ENCODE data around the gene CLNK.

The CLNK gene

DNA sequence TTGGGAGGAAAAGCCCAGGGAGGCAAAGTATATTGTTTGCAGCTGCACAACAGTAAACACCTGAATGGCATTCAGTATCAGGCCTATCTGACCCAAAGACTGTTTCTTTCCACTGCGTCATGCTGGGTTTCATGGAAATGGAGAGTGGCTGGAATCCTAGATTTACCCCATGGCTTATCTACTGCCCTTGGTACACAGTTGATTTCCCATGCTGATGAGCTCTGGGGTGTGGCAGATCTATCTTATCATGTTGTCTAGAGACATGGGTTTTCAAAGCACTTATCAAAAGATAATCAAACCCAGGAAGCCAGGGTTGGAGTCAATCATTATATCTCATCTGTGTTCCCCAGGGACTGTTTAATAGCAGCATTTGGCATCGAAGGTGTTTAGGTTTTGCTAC, 72.1 kb downstream of the CLNK start:
- no peak for DNase-seq (ENCODE audit: low read depth)

DNA sequence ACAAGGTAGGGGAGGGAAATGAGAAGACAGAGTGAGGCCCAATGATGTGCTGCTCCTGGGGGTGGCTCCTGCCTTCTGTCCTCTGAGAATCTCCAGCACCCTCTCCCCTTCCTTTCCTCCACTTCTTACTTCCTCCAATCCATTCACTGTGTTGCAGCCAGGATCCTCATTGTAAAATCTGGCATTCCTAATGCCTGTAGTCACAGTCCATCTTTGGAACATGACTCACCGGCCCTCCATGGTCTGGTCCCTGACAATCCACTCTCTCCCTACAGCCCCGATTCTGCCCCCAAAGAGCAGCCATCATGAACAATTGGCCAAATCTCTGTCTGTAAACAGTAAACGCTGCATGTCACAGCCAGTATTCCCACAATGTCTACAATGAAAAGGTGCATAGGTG, 72.9 kb downstream of the CLNK start:
- DNase-seq (ENCODE audit: low read depth) = no peak

GRCh38 chr4:10608501-10609219, 75.9 kb downstream of the CLNK start:
- no peak for DNase-seq (ENCODE audit: low read depth)

DNA sequence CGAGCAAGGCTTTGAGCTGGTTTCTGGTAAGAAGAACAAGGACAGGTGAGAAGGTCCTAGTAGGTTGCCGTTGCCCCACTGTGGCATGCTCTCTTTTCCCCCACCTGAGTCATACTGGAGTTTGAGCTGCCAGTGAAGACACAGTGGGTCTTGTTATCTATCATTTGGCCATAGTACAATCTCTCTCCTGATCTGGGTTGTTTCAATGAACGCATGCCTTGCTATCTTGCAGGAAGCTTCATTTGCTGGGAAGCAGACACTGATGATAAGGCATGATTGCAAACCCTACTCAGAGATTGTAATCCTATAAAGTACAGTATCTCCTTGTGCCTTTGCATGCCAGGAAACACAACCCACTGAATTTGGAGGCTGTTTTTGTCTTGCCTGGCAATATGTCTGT, 77.4 kb downstream of the CLNK start:
- no peak for DNase-seq (ENCODE audit: low read depth)

DNA sequence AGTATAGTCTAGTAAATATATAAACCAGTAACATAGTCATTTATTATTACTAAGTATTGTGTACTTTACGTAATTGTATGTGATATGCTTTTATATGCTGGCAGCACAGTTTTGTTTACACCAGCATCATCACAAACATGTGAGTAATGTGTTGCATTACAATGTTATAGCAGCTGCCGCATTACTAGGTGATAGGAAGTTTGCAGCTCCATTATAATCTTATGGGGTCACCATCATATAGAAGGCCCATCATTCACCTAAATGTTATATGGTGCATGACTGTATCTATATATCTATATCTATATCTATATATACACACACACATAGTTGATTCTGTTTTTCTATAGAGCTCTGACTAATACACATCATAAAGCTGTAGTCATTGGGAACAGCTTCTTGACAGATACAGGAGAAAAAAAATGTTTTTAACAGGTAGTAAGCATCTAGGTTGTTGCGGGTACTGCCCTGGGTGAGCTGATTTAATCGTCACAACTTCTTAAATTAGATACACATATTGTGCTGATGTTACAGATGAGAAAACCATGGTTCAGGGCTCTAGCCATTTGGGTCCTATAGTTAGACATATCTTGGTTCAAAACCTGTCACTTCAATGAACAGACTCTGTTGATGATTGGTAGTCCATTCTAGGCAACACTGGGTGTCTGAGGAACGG, 77.9 kb downstream of the CLNK start:
- DNase-seq (ENCODE audit: low read depth) = no peak

GRCh38 chr4:10605746-10606482, 78.7 kb downstream of the CLNK start:
- no peak for DNase-seq (ENCODE audit: low read depth)

DNA sequence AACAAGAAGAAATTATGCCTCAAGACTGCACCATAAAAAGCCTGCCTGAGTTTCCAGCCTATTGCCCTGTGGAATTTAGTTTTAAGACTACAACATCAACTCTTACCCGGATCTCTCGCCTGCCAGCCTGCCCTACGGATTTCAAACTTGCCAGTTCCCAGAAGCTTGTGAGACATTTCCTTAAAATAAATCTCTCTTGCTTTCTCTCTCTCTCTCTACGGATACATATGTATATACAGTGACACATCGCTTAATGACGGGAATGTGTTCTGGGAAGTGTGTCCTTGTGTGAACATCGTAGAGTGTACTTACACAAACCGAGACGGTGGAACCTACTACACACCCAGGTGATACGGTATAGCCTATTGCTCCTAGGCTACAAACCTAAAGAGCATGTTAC, 79.5 kb downstream of the CLNK start:
- DNase-seq (ENCODE audit: low read depth) = no peak

GRCh38 chr4:10599574-10599973, 85.0 kb downstream of the CLNK start:
- no peak for DNase-seq (ENCODE audit: low read depth)

- no peak for DNase-seq (ENCODE audit: low read depth)
Observed at GRCh38 chr4:10598829-10599228, 85.7 kb downstream of the CLNK start.

DNA sequence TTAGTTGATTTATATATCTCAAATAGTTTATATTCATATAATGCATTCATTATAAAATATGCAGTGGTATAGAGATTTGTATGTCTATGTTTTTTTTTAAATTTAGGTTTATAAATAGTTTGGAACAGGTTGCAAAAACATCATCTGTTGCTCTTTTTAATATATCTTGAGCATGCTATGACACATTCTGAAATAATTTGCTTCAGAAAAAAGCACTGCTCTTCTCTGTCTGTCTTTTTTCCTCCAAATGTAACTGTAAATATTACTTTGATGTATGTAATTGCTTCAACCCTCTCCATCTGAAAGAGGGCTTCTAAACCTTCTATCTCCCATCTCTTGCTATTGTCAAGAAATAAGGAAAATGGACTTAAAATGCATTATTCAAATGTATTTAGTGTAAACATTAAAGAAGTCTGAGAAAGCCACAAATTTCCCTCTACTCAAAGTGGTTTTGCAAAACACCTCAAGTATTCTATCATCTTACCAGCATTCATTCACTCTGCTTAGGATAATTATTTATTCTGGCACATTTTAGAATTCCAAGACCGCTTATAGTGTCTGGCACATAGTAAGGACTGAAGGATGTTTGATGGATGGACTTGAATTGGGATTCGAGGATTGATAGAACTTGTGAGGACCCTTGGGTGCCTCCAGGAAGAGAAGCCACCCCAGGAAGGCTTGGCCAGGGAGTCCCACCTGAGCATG, 87.8 kb downstream of the CLNK start:
- no peak for DNase-seq (ENCODE audit: low read depth)

- DNase-seq (ENCODE audit: low read depth) = no peak
Observed at GRCh38 chr4:10593130-10593529, 91.4 kb downstream of the CLNK start.

DNA sequence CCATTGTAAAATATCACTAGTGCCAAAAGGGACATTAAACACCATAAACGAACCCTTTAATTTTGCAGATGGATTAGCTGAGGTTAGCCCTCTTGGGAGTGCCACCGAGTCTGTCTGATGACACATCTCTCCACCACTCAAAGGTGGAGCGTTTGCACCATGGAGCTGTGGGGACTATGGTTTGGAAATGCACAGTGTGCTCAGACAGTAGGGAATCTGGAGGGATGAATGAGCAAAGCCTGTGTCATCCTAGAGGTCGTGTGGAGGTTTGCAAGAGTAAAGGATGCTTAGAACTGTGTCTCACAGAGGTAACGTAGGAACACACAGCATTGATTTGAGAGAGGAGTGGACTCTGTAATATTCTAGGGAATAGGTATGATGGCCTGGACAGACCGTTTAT, 93.7 kb downstream of the CLNK start:
- no peak for DNase-seq (ENCODE audit: low read depth)

GRCh38 chr4:10589799-10590198, 94.8 kb downstream of the CLNK start:
- DNase-seq (ENCODE audit: low read depth) = no peak

GRCh38 chr4:10589321-10589720, 95.2 kb downstream of the CLNK start:
- no peak for DNase-seq (ENCODE audit: low read depth)

GRCh38 chr4:10587697-10588096, 96.9 kb downstream of the CLNK start:
- no peak for DNase-seq (ENCODE audit: low read depth)

GRCh38 chr4:10587296-10587695, 97.3 kb downstream of the CLNK start:
- DNase-seq (ENCODE audit: low read depth) = no peak

DNA sequence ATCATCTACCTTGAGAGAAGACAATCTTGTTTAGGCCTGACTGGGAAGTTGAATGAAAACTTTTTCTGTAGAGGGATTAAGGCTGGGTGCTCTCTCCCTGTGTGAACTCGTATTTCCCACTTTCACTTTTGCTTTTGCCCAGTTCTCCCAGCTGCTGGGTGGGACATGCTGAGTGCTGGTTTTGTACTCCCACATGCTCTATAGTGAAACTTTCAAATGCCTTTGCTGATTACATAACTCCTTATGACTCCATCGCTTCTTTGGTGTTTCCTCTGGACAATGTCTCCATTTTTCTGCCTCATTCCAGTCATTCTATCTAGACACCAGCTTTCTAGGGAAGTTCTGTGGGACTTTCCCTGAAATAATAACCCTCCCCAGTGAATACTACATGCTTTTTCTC, 100.5 kb downstream of the CLNK start:
- DNase-seq (ENCODE audit: low read depth) = no peak

- no peak for DNase-seq (ENCODE audit: low read depth)
Observed at GRCh38 chr4:10582951-10583350, 101.6 kb downstream of the CLNK start.

DNA sequence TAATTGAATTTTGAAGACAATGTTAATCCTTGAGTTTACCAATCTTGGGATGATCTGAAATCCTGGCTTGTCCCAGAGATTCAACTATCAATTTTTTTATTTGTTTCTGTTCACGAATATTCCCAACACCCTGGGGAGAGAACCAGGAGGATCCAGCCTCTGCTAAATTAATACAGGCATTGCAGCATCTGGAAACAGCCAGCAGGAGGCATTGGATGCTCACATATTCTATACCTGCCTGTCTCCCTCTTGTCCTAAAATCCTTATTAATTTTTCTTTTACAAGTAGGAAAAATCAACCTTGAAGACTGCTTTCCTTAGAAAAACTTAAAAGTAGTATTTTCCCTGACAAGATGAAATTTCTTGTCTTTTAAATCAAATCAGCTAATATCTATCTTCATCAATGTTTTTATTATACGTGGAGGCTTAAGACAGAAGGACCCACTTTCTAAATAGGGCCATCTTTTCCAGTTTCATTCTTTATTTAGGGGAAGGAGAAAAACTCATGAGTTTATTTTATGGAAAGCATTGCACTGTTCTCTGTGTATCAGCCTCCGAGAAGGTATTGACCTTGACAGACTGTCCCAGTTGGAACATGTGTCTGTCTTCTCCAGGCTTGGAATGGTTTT, 102.4 kb downstream of the CLNK start:
- no peak for DNase-seq (ENCODE audit: low read depth)

DNA sequence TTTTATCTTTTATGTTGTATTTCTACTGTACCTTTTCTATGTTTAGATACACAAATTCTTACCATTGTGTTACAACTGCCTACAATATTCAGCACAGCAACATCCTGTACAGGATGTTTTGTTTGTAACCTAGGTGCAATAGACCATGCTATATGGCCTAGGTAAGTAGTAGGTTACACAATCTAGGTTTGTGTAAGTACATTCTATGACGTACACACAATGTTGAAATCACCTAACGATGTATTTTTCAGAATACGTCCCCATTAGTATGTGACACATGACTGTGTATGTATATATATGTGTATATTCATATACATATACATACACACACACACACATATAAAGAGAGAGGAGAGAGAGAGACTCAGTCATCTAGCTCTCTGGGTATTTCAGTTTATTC, 103.5 kb downstream of the CLNK start:
- DNase-seq (ENCODE audit: low read depth) = no peak

DNA sequence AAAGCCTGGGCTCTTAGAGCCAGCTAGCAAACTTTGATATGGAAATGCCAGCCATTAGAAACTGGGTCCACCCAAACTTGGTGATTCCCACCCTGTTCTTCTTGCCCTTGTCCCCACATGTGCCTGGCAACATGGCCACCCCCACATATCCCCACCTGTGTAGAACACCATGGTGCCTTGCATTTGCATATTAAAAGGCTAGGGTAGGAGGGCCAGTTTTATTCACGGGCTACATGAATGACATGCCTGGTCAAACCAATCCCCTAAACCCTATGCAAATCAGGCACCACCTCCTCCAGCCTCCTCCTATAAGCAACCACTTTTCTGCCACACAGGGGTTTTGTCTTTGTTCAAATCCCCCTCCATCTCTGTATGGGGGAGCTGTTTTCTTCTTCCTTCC, 104.9 kb downstream of the CLNK start:
- no peak for DNase-seq (ENCODE audit: low read depth)
